ENCODE measurements around the gene FAM174C.

FAM174C gene

DNA sequence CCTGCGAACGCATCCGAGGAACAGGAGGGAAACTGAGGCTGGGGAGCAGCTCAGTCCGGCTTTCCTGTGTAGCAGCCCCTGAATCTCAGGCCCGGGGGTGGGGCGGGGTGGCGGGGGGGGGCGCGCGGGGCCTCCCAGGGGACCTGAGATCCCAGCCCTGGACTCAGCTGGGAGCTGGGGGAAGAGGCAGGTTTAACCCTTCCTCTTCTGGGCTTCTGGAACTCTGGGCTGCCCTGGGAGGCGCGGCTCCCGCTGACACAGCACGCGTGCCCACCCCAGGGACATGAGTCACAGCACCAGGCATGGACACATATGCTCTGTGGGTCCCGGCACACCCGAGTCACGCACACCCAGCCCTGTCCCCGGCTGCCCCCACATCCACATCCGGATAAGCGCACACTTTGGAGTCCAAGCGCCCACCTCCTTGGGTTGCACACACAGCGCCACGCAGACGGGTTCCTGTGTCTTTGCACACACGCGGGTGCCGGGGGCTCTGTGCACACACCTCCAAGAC lies 9.7 kb upstream of the FAM174C start:
- Mint-ChIP-seq H3K27ac (ENCODE audit: low read depth) (peak overlapping the region; percentile 25), H3K27me3 (no peaks in the 10 kb centered on the region), H3K4me3 (peak overlapping the region; percentile 82), H3K4me1 (peaks cover 67% of the 10 kb centered on the region), H3K9me3 (no peaks in the 10 kb centered on the region), H3K36me3 (ENCODE audit: insufficient read depth) (peaks cover 34% of the 10 kb centered on the region)
- DNase-seq (ENCODE audit: low spot score in 2 of 2) (no peak), ATAC-seq (replicated peaks; ENCODE audit: extremely low read depth, poor library complexity, severe bottlenecking) (no peak)

- Mint-ChIP-seq H3K36me3 (ENCODE audit: insufficient read depth) (peaks cover 34% of the 10 kb centered on the region), H3K4me1 (peaks cover 71% of the 10 kb centered on the region), H3K27ac (ENCODE audit: low read depth) (no peak overlapping the region), H3K9me3 (no peaks in the 10 kb centered on the region), H3K4me3 (peak overlapping the region; percentile 82), H3K27me3 (no peaks in the 10 kb centered on the region)
- peak; percentile 74 to 77 for DNase-seq (ENCODE audit: low spot score in 2 of 2)
- ATAC-seq (replicated peaks; ENCODE audit: extremely low read depth, poor library complexity, severe bottlenecking) = peak; percentile 29
Observed at GRCh38 chr19:1266129-1266915, 9.0 kb upstream of the FAM174C start.

- ATAC-seq (replicated peaks; ENCODE audit: extremely low read depth, poor library complexity, severe bottlenecking) (no peak), DNase-seq (ENCODE audit: low spot score in 2 of 2) (peak; percentile 59 to 76)
- no peaks in the 10 kb centered on the region for H3K27me3 Mint-ChIP-seq
- peaks cover 38% of the 10 kb centered on the region for H3K36me3 Mint-ChIP-seq (ENCODE audit: insufficient read depth)
- peaks cover 71% of the 10 kb centered on the region for H3K4me1 Mint-ChIP-seq
- H3K4me3 Mint-ChIP-seq = peak overlapping the region; percentile 82
- peak overlapping the region; percentile 95 for H3K27ac Mint-ChIP-seq (ENCODE audit: low read depth)
- no peaks in the 10 kb centered on the region for H3K9me3 Mint-ChIP-seq
Observed at GRCh38 chr19:1266916-1267476, 8.3 kb upstream of the FAM174C start.

DNA sequence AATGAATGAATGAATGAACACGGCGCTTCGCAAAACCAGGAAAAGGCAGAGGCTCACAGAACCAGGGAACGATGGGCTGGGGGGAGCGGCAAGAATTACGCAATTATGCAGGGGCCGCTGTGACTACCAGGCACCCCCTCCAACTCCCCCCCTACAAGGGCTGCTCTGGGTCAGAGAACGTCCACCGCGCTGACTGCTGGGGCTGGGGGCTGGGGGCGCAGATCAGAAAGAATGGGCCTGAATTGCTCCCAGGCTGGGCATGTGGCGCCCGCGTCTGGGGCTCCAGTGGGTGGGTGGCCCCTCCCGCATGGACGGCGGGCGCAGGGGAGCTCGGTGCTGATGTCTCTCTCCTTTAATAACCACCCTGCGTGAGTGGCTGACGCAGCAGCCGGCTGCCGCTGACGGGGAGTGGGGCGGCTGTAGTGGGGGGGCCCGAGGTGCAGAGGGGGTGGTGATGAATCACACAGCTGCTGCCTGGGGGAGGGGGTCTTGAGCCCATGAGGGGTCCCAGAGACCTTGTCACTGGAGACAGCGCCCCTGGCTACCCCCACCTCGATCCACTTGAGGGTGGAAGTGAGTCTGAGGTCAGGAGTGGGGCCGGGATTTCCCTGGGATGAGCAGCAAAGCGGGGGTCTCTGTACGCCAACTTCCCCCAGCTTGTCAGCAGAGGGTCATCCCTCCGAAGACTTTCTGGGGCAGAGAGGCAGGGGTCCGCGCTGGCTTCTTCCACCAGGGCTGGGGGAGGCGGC lies 7.7 kb upstream of the FAM174C start:
- Mint-ChIP-seq H3K36me3 (ENCODE audit: insufficient read depth) (peaks cover 44% of the 10 kb centered on the region), H3K4me1 (peaks cover 69% of the 10 kb centered on the region), H3K27me3 (no peaks in the 10 kb centered on the region), H3K4me3 (peak overlapping the region; percentile 82), H3K9me3 (no peaks in the 10 kb centered on the region), H3K27ac (ENCODE audit: low read depth) (peak overlapping the region; percentile 95)
- ATAC-seq (replicated peaks; ENCODE audit: extremely low read depth, poor library complexity, severe bottlenecking) (no peak), DNase-seq (ENCODE audit: low spot score in 2 of 2) (no peak)

- peak overlapping the region; percentile 95 for H3K27ac Mint-ChIP-seq (ENCODE audit: low read depth)
- peaks cover 52% of the 10 kb centered on the region for H3K36me3 Mint-ChIP-seq (ENCODE audit: insufficient read depth)
- no peaks in the 10 kb centered on the region for H3K9me3 Mint-ChIP-seq
- H3K4me1 Mint-ChIP-seq = peaks cover 66% of the 10 kb centered on the region
- DNase-seq (ENCODE audit: low spot score in 2 of 2) (no peak), ATAC-seq (replicated peaks; ENCODE audit: extremely low read depth, poor library complexity, severe bottlenecking) (no peak)
- no peaks in the 10 kb centered on the region for H3K27me3 Mint-ChIP-seq
- H3K4me3 Mint-ChIP-seq = peak overlapping the region; percentile 82
Observed at GRCh38 chr19:1268226-1269064, 6.9 kb upstream of the FAM174C start.

- Mint-ChIP-seq H3K9me3 (no peaks in the 10 kb centered on the region), H3K27ac (ENCODE audit: low read depth) (peak within 1 kb of the TSS; percentile 95), H3K27me3 (no peaks in the 10 kb centered on the region), H3K4me3 (peak within 1 kb of the TSS; percentile 85), H3K36me3 (ENCODE audit: insufficient read depth) (peaks cover 59% of the 10 kb centered on the region), H3K4me1 (peaks cover 72% of the 10 kb centered on the region)
- peak; percentile 79 for ATAC-seq (replicated peaks; ENCODE audit: extremely low read depth, poor library complexity, severe bottlenecking)
- DNase-seq (ENCODE audit: low spot score in 2 of 2) = peak; percentile 98 to 99
Observed at GRCh38 chr19:1269065-1269477, 6.3 kb upstream of the FAM174C start, which contains the start of gene CIRBP. CIRBP (plus strand) TSS chr19:1269332; CDS start chr19:1270934, 1,602 bp downstream.

DNA sequence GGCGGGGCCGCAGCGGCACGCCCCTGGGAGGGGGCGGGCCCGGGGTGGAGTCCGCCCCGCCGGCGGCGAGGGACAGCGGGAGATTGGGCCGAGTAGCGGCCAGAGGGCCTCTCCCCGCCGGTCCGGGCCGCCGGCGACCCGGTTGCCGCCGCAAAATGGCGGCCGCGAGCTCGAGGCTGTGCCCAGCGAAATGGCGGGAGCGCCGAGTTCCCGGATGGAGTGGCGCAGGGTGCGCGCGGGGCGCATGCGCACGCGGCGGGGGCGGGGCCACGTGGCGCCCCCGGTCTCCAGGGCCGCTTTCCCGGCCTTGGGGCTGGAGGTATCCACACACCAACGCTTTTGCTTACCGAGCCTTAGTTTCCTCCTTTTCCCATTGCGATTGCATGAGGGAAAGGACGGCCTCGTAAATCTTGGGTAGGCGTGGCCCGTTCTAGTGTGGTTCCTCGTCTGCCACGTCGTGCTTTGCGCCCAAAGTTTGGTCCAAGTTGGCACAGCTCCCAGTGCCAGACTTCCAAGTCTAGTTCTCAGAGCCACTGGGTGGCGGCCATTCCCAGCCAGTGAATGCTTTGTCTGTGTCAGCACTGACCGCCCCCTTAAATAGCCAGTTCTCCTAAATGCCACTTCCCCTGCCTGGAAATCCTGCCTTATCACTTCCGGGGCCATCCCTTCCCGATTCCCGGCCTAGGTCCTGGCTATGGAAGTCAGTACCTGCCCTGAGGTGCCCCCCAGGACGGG lies 5.7 kb upstream of the FAM174C start:
- H3K9me3 Mint-ChIP-seq = no peaks in the 10 kb centered on the region
- H3K4me3 Mint-ChIP-seq = peak overlapping the region; percentile 85
- no peaks in the 10 kb centered on the region for H3K27me3 Mint-ChIP-seq
- H3K27ac Mint-ChIP-seq (ENCODE audit: low read depth) = peak overlapping the region; percentile 95
- DNase-seq (ENCODE audit: low spot score in 2 of 2) (peak; percentile 80 to 81), ATAC-seq (replicated peaks; ENCODE audit: extremely low read depth, poor library complexity, severe bottlenecking) (peak; percentile 50)
- peaks cover 63% of the 10 kb centered on the region for H3K36me3 Mint-ChIP-seq (ENCODE audit: insufficient read depth)
- peaks cover 70% of the 10 kb centered on the region for H3K4me1 Mint-ChIP-seq

DNA sequence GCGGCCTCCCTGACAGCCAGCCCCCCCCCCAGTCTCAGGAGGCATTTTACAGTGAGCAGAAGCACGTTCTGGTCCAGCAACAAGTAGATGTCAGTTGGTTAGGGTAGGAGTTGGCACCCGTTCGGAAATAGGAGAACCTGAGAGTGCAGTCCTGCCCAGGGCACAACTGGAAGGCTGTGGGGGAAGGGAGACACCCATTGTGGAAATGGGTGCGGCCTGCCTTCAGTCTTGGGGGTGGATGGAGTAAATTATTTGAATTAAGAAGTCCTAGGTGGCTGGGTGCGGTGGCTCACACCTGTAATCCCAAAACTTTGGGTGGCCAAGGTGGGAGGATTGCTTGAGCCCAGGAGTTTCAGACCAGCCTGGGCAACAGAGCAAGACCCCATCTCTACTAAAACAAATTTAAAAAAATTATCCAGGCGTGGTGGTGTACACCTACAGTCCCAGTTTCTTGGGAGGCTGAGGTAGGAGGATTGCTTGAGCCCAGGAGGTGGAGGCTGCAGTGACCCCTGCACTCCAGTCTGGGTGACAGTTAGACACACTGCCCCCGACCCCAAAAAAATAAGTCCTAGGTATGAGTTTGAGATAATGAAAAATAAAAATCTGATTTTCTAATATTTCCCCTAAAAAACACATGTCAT lies 5.0 kb upstream of the FAM174C start:
- ATAC-seq (replicated peaks; ENCODE audit: extremely low read depth, poor library complexity, severe bottlenecking) = no peak
- peaks cover 66% of the 10 kb centered on the region for H3K36me3 Mint-ChIP-seq (ENCODE audit: insufficient read depth)
- H3K4me1 Mint-ChIP-seq = peaks cover 63% of the 10 kb centered on the region
- no peaks in the 10 kb centered on the region for H3K9me3 Mint-ChIP-seq
- H3K27ac Mint-ChIP-seq (ENCODE audit: low read depth) = peak overlapping the region; percentile 95
- H3K4me3 Mint-ChIP-seq = peak overlapping the region; percentile 85
- DNase-seq (ENCODE audit: low spot score in 2 of 2) = no peak
- H3K27me3 Mint-ChIP-seq = no peaks in the 10 kb centered on the region

DNA sequence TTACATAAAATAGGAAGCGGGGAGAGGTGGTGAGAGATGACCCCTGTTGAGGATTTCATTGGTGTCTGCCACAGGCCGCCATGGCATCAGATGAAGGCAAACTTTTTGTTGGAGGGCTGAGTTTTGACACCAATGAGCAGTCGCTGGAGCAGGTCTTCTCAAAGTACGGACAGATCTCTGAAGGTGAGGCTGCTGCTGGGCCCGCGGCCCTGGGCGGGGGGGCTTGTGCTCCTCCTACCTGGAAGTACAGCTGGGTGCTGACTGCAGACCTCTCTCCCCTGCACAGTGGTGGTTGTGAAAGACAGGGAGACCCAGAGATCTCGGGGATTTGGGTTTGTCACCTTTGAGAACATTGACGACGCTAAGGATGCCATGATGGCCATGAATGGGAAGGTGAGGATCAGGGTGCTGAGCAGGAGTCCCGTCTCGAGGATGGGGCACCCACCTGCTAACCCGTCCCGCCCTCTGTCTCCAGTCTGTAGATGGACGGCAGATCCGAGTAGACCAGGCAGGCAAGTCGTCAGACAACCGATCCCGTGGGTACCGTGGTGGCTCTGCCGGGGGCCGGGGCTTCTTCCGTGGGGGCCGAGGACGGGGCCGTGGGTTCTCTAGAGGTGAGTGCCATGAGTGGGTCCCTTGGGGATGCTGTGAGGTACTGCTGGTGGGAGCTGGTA lies 4.3 kb upstream of the FAM174C start:
- H3K27me3 Mint-ChIP-seq = no peaks in the 10 kb centered on the region
- H3K4me1 Mint-ChIP-seq = peaks cover 60% of the 10 kb centered on the region
- peak overlapping the region; percentile 95 for H3K27ac Mint-ChIP-seq (ENCODE audit: low read depth)
- no peak for DNase-seq (ENCODE audit: low spot score in 2 of 2)
- peak overlapping the region; percentile 85 for H3K4me3 Mint-ChIP-seq
- no peak for ATAC-seq (replicated peaks; ENCODE audit: extremely low read depth, poor library complexity, severe bottlenecking)
- H3K9me3 Mint-ChIP-seq = no peaks in the 10 kb centered on the region
- peaks cover 68% of the 10 kb centered on the region for H3K36me3 Mint-ChIP-seq (ENCODE audit: insufficient read depth)

DNA sequence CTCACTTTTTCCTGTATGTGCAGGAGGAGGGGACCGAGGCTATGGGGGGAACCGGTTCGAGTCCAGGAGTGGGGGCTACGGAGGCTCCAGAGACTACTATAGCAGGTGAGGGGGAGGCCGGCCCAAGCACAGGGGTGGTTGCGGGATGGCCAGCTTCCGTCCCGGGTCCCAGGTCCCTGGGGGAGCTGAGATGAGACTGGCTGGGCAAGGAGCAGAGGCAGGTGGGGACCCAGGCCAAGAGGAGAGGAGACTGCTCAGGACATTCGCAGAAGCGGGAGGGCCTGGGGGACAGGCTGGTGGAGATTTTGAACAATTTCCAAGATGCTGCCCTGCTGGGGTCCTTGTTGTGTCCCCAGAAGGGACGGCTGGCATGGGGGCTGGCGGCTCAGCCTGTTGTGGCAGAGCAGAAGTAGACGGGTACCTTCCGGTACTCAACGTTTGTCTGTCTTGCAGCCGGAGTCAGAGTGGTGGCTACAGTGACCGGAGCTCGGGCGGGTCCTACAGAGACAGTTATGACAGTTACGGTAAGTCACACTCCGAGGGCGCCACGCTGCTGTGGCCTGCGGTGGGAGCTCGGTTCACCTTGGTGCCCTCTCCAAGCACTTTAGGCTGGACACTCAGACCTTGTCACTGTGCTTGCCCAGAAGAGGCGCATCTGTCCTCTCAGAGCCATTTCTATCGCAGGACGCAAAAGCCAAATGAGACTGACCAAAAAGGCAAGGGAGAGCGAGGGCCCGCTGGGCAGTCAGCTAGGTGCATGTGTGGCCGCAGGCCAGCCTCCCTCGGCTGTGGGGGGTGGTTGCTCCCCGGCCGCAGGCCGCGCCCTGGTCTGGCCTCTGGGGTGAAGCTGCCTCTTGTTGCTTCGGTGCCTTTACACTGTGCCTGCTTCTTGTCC lies 3.6 kb upstream of the FAM174C start:
- Mint-ChIP-seq H3K4me3 (peak overlapping the region; percentile 85), H3K36me3 (ENCODE audit: insufficient read depth) (peaks cover 67% of the 10 kb centered on the region), H3K27ac (ENCODE audit: low read depth) (peak overlapping the region; percentile 95), H3K9me3 (no peaks in the 10 kb centered on the region), H3K4me1 (peaks cover 66% of the 10 kb centered on the region), H3K27me3 (no peaks in the 10 kb centered on the region)
- ATAC-seq (replicated peaks; ENCODE audit: extremely low read depth, poor library complexity, severe bottlenecking) (no peak), DNase-seq (ENCODE audit: low spot score in 2 of 2) (no peak)

Data from central memory CD8-positive, alpha-beta T cell (primary cell).